Activated T-cell treated with anti-CD3 and anti-CD28 coated beads, Interleukin-2, amount 50 U/mL, for 72 hours (primary cell): ENCODE measurements around the gene SNF8. TPM values are rescaled to one million over a fixed set of nuclear protein-coding genes. Genes with fewer than 3 reads are reported as not detected.
A peak's percentile ranks its signal among the peaks of the same experiment; 100 is the strongest.

Source experiments
- ATAC-seq, 2 donors: fragments of 150-1000 bp; cut with Tn5 transposase; replicated peaks in 1 of 2; 2 replicates each; pipeline ENCODE4 v1.10.0; 2021; ENCODE audit warnings: moderate library complexity in 2 of 2, mild to moderate bottlenecking in 1 of 2
- DNase-seq, 2 donors: peaks; one replicate each; pipeline ENCODE4 v3.0.0; 2021 to 2022; ENCODE audit warnings: mixed read lengths in 1 of 2
- H3K27ac Mint-ChIP-seq: one replicate; pipeline ENCODE4 v1.8.0; 2022; ENCODE audit warnings: mild to moderate bottlenecking, moderate library complexity, mixed read lengths
- H3K27me3 Mint-ChIP-seq: one replicate; pipeline ENCODE4 v1.8.0; 2022; ENCODE audit warnings: low read depth, mixed read lengths
- H3K36me3 Mint-ChIP-seq, 2 donors: one replicate each; pipeline ENCODE4 v1.8.0; 2022; ENCODE audit warnings: mixed read lengths in 2 of 2, mild to moderate bottlenecking in 1 of 2; ENCODE audit not compliant: insufficient read depth in 2 of 2
- H3K4me1 Mint-ChIP-seq: one replicate; pipeline ENCODE4 v1.8.0; 2022; ENCODE audit warnings: low read depth, mixed read lengths
- H3K4me3 Mint-ChIP-seq, 2 donors: one replicate each; pipeline ENCODE4 v1.8.0; 2022; ENCODE audit warnings: mild to moderate bottlenecking in 2 of 2, mixed read lengths in 2 of 2, moderate library complexity in 2 of 2
- H3K9me3 Mint-ChIP-seq, 2 donors: one replicate each; pipeline ENCODE4 v1.8.0; 2022; ENCODE audit warnings: mixed read lengths in 2 of 2
- total RNA-seq, 2 donors: library from RNA; stranded (reverse); gene quantifications; one replicate each; pipeline ENCODE4 v1.2.3, GENCODE V29; 2022

SNF8 gene
- total RNA-seq, 2 donors from 2014 or later, result 54.7 to 54.8 TPM

GRCh38 chr17:48925251-48925990 is 19.2 kb downstream of the SNF8 start:
- Mint-ChIP-seq H3K4me1 (peaks cover 11% of the 10 kb centered on the region), H3K9me3 (no peaks in the 10 kb centered on the region), H3K27ac (peak overlapping the region; percentile 9), H3K4me3 (no peak overlapping the region), H3K36me3 (peaks cover 18 to 42% of the 10 kb centered on the region in 2 donors), H3K27me3 (no peaks in the 10 kb centered on the region)
- ATAC-seq, result no peak
- DNase-seq, result no peak

DNA sequence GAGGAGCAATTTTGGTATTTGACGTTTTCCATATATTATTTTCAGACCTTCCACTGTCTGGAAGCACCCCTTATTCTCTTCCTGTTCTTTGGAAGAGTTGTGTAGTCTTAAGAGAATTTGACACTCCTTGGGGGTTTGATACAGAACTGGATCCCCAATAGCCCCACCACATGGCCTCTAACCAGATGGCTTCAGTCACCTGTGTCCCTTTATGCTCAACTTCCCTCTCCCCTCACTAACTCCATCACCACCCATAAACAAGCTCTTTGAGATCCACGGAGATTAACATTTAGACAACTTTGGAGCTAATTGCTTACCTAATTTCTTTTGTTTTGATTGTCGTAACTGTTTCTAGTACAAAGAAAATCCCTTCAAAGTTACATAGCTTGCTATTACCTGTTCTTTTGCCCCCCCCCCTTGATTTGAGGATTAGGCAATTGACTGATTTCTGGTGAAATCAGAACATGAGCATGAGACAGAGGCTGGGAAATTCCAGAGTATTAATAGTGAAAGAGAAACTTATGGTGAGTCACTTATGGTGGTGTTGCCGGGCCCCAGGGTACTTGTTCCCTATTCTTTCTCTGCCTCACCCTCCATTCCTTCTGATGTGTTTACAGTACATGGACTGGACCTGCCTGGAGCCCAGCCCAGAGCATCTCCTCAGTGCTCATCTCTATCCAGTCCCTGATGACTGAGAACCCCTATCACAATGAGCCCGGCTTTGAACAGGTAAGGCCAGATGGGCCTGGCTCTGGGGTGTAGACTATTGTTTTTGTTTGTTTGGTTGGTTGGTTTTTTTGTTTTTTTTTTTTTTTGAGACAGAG is 29.0 kb downstream of the SNF8 start:
- ATAC-seq (peak; percentile 98), DNase-seq (peak; percentile 77 to 82)
- H3K9me3 Mint-ChIP-seq, result no peaks in the 10 kb centered on the region
- peaks cover 31 to 57% of the 10 kb centered on the region in 2 donors for H3K36me3 Mint-ChIP-seq
- peak overlapping the region; percentile 99 for H3K27ac Mint-ChIP-seq
- peak overlapping the region; percentile 87 to 95 for H3K4me3 Mint-ChIP-seq
- H3K4me1 Mint-ChIP-seq, result peaks cover 62% of the 10 kb centered on the region
- no peaks in the 10 kb centered on the region for H3K27me3 Mint-ChIP-seq

DNA sequence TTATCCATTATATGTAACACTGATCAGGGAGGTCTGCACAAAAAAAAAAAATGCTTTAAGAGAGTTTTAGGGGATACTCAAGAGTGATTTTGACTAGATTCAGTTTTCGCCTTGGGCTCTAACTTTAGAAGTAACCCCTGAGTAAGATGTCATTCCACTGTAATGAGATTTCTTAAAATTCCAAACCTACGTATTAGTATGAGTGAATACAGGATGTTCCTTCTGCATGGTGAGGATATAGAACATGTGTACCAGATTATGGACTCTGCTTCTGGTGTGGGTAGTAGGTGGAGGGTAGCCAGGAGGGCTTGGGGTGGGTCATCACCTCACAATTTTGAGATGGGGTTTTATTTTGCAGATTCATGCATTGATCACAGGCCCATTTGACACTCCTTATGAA is 32.2 kb downstream of the SNF8 start:
- Mint-ChIP-seq H3K9me3 (no peaks in the 10 kb centered on the region), H3K27me3 (no peaks in the 10 kb centered on the region), H3K36me3 (peaks cover 40 to 59% of the 10 kb centered on the region in 2 donors), H3K4me1 (peaks cover 89% of the 10 kb centered on the region), H3K27ac (peak overlapping the region; percentile 99), H3K4me3 (peak overlapping the region; percentile 95 to 99)
- no peak for DNase-seq
- ATAC-seq, result no peak

- Mint-ChIP-seq H3K4me3 (peak overlapping the region; percentile 95 to 99), H3K27me3 (no peaks in the 10 kb centered on the region), H3K27ac (peak overlapping the region; percentile 99), H3K9me3 (no peaks in the 10 kb centered on the region), H3K36me3 (peaks cover 35 to 46% of the 10 kb centered on the region in 2 donors), H3K4me1 (peaks cover 82% of the 10 kb centered on the region)
- ATAC-seq (no peak), DNase-seq (no peak)
Measured at GRCh38 chr17:48910370-48910769, 34.3 kb downstream of the SNF8 start.

GRCh38 chr17:48909783-48910182 is 34.9 kb downstream of the SNF8 start:
- Mint-ChIP-seq H3K36me3 (peaks cover 35 to 45% of the 10 kb centered on the region in 2 donors), H3K4me3 (peak overlapping the region; percentile 95 to 99), H3K27ac (peak overlapping the region; percentile 99), H3K27me3 (no peaks in the 10 kb centered on the region), H3K9me3 (no peaks in the 10 kb centered on the region), H3K4me1 (peaks cover 76% of the 10 kb centered on the region)
- ATAC-seq (peak in 1 of 2 donors; percentile 8), DNase-seq (peak; percentile 26 to 34)

DNA sequence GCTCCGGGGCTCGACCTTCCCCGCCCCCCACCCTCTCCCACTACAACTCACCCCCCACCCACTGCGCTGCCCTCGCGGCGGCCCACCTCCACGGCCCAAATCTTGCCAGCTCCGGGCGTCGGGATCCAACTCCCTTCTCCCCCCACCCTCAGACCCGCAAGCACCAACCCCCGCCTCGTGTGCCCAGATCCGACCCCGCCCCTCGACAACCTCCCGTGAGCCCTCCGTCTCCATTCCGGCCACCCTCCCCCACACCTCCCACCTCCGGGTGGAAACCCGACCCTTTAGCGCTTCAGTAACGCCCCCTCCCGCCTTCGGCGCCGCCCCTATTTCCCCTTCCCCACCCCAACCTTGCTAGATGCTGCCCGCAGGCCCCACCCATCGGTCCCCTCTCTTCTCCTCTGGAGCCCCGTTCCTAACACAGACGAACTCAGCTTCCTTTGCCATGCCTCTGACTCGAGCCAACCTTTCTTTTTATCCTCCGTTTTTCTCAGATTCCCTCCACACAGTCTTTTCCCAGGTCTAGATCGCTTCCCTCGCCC is 35.7 kb downstream of the SNF8 start:
- ATAC-seq, result peak; percentile 59 to 64
- peak; percentile 93 to 95 for DNase-seq
- Mint-ChIP-seq H3K27ac (peak overlapping the region; percentile 99), H3K36me3 (peaks cover 29 to 38% of the 10 kb centered on the region in 2 donors), H3K9me3 (no peaks in the 10 kb centered on the region), H3K4me1 (peaks cover 68% of the 10 kb centered on the region), H3K27me3 (no peaks in the 10 kb centered on the region), H3K4me3 (peak overlapping the region; percentile 95 to 99)

DNA sequence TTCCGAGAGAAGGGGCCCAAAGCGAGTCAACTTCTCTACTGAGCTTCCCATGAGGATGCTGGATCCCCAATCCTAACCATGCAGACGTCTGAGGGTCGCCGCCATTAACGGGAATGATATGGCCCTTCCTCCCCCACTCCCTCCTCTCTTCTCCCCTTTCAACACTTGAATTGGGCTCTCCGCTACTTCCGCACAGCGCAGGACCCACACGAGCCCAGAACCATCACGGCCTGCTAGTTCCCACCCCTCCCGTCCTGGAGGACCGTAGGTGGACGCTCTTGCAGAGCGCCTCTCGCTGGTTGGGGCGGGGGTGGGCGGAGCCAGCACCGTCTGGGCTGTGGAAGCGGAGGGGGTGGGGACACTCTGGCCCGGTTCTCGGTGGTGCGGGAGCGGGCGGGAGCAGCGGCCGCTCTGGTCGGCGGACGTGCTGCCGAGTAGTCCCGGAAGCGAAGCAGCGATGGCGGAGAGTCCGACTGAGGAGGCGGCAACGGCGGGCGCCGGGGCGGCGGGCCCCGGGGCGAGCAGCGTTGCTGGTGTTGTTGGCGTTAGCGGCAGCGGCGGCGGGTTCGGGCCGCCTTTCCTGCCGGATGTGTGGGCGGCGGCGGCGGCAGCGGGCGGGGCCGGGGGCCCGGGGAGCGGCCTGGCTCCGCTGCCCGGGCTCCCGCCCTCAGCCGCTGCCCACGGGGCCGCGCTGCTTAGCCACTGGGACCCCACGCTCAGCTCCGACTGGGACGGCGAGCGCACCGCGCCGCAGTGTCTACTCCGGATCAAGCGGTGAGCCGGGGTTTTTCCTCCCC is 36.4 kb downstream of the SNF8 start, which contains the start of gene UBE2Z:
UBE2Z (plus strand) TSS at position 361 of the 797 bp plus-strand sequence; CDS start at position 458, 97 bp downstream.
- peaks cover 26 to 32% of the 10 kb centered on the region in 2 donors for H3K36me3 Mint-ChIP-seq
- no peaks in the 10 kb centered on the region for H3K9me3 Mint-ChIP-seq
- peak; percentile 89 to 90 for DNase-seq
- H3K27me3 Mint-ChIP-seq, result no peaks in the 10 kb centered on the region
- H3K4me3 Mint-ChIP-seq, result peak within 1 kb of the TSS; percentile 95 to 99
- peaks cover 61% of the 10 kb centered on the region for H3K4me1 Mint-ChIP-seq
- peak within 1 kb of the TSS; percentile 99 for H3K27ac Mint-ChIP-seq
- peak; percentile 85 to 89 for ATAC-seq

DNA sequence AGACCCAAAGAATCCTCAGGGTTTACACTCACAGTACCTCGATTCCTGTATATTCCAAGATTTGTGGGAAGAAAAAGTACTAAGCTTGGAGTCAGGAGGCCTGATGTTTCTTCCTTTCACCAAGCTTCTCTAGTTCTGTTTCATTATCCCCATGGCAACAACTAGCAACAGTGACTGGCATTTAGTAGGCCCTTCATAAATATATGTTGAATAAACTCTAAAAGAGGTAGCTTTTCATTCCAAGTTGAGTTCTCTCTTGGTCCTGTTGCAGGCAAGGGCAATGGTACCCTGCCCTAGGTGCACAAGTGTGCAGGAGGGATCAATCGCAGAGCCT is 37.0 kb downstream of the SNF8 start:
- peak in 1 of 2 donors; percentile 9 for ATAC-seq
- peak overlapping the region; percentile 90 for H3K27ac Mint-ChIP-seq

GRCh38 chr17:48905987-48906515 is 38.6 kb downstream of the SNF8 start:
- Mint-ChIP-seq H3K27me3 (no peaks in the 10 kb centered on the region), H3K36me3 (peaks cover 12 to 15% of the 10 kb centered on the region in 2 donors), H3K4me3 (no peak overlapping the region)

More for the DNA sequence above, 37.0 kb downstream of the SNF8 start:
- DNase-seq, result no peak
- Mint-ChIP-seq H3K36me3 (peaks cover 23 to 29% of the 10 kb centered on the region in 2 donors), H3K4me1 (peaks cover 55% of the 10 kb centered on the region), H3K27me3 (no peaks in the 10 kb centered on the region), H3K4me3 (peak overlapping the region; percentile 84 to 99), H3K9me3 (no peaks in the 10 kb centered on the region)

DNA sequence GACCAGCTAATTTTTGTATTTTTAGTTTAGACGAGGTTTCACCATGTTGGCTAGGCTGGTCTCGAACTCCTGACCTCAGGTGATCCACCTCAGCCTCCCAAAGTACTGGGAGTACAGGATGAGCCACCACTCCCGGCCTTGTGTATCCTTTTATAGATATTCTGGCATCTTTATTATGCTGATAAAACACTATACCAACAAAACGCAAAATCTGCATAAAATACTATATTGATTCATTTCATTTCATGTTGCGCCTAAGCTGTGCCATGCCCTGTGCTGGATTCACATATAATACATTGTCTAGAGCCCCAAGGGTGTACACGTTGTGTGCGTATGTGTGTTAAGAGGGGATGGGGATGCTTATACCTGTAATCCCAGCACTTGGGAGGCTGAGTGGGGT is 40.2 kb downstream of the SNF8 start:
- DNase-seq (no peak), ATAC-seq (no peak)
- H3K9me3 Mint-ChIP-seq, result no peaks in the 10 kb centered on the region
- no peak overlapping the region for H3K27ac Mint-ChIP-seq
- H3K4me3 Mint-ChIP-seq, result no peak overlapping the region
- peaks cover 23% of the 10 kb centered on the region for H3K4me1 Mint-ChIP-seq
- H3K36me3 Mint-ChIP-seq, result peaks cover 3% of the 10 kb centered on the region in 2 donors
- no peaks in the 10 kb centered on the region for H3K27me3 Mint-ChIP-seq

More at GRCh38 chr17:48905987-48906515, 38.6 kb downstream of the SNF8 start:
- H3K4me1 Mint-ChIP-seq, result peaks cover 39% of the 10 kb centered on the region
- DNase-seq (no peak), ATAC-seq (no peak)
- H3K9me3 Mint-ChIP-seq, result no peaks in the 10 kb centered on the region
- H3K27ac Mint-ChIP-seq, result no peak overlapping the region

- H3K4me3 Mint-ChIP-seq, result no peak overlapping the region
- no peaks in the 10 kb centered on the region for H3K9me3 Mint-ChIP-seq
- H3K36me3 Mint-ChIP-seq, result no peaks in the 10 kb centered on the region
- H3K4me1 Mint-ChIP-seq, result peaks cover 17% of the 10 kb centered on the region
- ATAC-seq (no peak), DNase-seq (no peak)
- H3K27ac Mint-ChIP-seq, result no peak overlapping the region
- no peaks in the 10 kb centered on the region for H3K27me3 Mint-ChIP-seq
Measured at GRCh38 chr17:48903401-48903800, 41.2 kb downstream of the SNF8 start.

- no peaks in the 10 kb centered on the region for H3K27me3 Mint-ChIP-seq
- ATAC-seq, result no peak
- no peaks in the 10 kb centered on the region for H3K9me3 Mint-ChIP-seq
- peaks cover 0 to 2% of the 10 kb centered on the region in 2 donors for H3K36me3 Mint-ChIP-seq
- no peak overlapping the region for H3K4me3 Mint-ChIP-seq
- no peak for DNase-seq
- H3K27ac Mint-ChIP-seq, result no peak overlapping the region
- peaks cover 13% of the 10 kb centered on the region for H3K4me1 Mint-ChIP-seq
Measured at GRCh38 chr17:48901241-48901640, 43.4 kb downstream of the SNF8 start.
